GM19043 (cell line): ENCODE data around the gene MRPL12.
"Not testable (repeated sequence)": the region's sequence is repeated elsewhere in the genome, so short reads cannot be mapped to it uniquely, and the experiment has no call there.

Experiments used
- ATAC-seq: cut with Tn5 transposase; IDR thresholded peaks from one replicate; pipeline ENCODE4 v1.9.1; 2021; ENCODE audit warnings: low read depth; ENCODE audit not compliant: unreplicated experiment

Gene MRPL12

DNA sequence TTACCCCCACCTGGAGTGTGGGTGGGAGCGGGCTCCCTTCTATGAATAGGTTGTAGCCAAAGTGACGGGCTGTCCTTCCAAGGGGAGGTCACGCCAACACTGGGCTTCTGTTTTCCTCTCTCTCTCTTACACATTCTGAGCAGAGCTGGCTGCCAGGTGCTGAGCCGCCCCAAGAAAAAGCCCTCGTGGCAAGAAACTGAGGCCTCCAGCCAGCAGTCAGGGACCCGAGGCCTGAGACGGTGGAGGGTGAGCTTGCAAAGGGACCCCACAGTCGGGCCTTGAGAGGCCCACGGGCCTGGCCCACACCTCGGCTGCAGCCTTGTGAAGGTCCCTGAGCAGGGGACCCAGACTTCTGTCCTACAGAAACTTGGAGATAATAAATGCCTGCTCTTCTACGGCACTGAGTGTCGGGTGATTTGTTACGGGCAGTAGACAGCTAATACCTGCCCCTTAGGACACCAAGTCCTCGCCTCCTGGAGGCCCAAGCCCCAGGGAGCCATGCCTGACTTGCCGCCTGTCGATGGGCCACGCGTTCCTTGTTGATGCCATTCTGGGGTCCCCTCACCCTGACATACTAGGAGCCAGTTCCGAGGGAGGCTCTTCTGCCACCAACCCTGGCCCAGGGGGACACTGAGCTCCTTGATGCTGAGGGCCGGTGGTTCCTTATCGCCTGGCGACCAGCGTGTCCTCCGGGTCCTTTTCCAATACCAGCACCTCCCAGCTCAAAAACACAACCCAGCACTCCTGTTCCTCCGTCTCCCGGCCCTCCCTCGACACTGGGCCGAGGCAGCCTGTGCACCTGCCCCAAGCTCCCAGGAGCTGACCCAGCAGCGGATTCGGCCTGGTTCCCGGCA, 35.0 kb downstream of the MRPL12 start:
- no peak for ATAC-seq

DNA sequence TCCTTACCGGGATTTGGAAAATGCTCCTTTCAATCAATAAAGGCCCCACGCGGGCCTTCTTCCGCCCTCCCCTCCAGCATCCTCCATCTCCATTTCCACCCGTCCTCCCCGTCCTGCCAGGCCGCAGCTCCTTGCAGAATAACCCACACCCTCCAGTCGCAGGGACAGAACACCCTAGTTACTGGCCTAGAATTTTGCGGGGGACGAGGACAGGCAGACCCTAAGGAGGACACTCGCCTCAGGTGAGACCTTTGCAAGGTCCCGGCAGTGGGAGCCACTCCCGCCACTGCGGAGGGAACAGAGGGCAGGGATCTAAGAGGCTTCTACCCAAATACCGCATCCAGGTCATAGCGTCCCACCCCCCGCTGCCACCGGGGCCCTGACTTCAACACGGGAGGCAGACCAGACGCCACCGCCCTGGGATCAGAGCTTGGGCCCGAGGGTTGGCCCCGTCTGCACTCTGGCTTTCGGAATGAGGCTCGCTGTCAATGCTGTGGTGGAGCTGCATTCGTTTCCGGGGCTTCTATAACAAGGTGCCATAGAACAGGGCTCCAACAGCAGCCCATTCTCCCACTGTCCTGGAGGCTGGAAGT, 35.7 kb downstream of the MRPL12 start:
- no peak for ATAC-seq

DNA sequence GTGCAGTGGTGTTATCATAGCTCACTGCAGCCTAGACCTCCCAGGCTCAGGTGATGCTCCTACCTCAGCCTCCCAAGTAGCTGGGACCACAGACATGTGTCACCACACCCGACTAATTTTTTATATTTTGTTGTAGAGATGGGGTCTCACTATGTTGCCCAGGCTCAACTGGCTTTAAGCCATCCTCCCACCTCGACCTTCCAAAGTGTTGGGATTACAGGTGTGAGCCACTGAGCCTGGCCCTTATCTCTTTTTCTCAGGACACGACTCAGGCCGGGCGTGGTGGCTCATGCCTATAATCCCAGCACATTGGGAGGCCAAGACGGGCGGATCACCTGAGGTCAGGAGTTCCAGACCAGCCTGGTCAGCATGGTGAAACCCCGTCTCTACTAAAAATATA, 36.4 kb downstream of the MRPL12 start:
- not testable (repeated sequence) for ATAC-seq

DNA sequence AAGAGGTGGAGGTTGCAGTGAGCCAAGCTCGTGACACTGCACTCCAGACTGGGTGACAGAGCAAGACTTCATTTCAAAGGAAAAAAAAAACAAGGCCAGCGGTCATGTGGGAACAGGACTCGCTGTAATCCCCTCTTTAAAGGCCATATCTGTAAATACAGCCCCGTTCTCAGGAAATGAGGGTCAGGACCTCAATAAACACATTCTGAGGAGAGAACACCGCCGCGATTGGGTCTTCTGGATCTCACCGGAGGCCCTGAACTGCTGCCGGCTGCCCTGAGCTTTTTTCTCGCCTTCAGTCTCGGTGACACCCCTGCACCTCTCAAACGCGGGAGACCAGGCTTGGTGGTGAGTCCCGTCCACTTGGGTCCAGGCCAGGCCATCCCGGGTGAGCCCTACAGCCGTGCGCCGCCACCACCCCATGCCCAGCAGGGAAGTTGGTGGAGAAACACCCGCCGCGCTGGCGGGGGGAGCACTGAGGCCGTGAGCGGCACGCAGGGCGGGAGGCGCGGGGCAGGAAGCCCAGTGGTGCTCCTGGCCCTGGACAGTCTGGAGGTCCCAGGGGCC, 37.3 kb downstream of the MRPL12 start:
- no peak for ATAC-seq

DNA sequence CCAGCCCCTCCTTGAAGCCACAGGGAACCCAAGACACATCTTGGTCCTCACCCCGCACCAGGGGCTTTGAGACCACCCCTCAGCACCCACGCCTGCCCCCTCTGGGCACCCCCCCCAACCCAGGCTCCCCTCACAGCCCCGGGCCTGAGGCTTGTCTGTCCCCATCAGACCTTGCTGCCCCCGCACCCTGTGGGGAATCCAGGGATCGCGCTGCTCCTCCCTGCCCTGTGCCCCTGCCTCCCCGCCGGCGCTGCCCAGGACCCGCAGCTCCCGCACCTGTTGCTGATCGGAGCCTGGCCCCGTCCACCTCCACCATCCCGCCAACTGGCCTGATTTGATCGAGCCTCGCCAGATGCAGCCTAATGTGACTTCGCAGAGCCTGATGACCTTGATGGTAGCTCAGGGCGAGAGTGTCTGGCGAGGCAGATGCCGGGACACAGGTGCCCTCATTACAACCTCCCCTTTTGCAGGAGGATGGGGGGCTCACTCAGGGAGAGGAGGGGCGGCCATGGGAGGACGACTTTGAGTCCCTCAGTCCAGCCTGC, 38.0 kb downstream of the MRPL12 start:
- no peak for ATAC-seq

DNA sequence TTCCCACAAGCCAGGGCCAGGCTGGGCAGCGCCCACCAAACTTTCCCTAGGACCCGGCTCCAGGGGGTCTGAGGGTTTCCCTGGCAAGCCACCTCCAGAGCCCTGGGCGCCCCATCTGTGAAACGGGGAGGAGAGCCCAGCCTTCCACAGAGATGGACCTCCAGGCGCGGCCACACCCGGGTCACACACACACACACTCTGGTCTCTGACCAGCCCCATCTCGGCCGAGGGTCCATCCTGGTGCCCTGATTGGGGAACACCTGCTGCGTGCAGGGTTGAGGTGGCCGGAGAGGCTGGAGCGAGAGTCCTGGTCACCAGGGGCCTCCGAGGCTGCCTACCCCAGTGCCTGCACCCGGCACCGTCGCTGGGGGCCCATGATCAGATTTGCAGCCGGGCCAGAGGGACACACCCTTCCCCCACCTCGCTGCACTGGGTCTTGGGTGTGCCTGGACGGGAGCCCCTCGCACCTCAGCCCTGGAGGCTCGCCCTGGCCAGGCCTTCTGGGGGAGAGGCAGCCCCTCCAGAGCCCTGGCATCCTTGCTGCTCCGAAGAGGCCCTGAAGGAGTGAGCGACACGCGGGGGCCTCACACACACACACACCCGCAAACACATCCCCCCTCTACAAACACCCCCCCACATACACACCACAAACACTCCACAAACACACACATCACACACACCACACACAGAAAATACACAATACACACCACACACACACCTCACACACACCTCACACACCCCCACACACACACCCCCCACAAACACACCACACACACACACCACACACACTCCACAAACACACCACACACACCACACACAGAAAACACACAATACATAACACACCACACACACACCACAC, 38.7 kb downstream of the MRPL12 start:
- ATAC-seq = no peak
